HG02852 (cell line): Measurements from ENCODE around the gene HCAR3.
A peak's percentile ranks its signal among the peaks of the same experiment; 100 is the strongest.
"Not testable (repeated sequence)": the region's sequence is repeated elsewhere in the genome, so short reads cannot be mapped to it uniquely, and the experiment has no call there.

Experiments
- ATAC-seq: cut with Tn5 transposase; IDR thresholded peaks from one replicate; pipeline ENCODE4 v1.9.1; 2021; ENCODE audit warnings: mild to moderate bottlenecking, moderate library complexity; ENCODE audit not compliant: unreplicated experiment

The HCAR3 gene

DNA sequence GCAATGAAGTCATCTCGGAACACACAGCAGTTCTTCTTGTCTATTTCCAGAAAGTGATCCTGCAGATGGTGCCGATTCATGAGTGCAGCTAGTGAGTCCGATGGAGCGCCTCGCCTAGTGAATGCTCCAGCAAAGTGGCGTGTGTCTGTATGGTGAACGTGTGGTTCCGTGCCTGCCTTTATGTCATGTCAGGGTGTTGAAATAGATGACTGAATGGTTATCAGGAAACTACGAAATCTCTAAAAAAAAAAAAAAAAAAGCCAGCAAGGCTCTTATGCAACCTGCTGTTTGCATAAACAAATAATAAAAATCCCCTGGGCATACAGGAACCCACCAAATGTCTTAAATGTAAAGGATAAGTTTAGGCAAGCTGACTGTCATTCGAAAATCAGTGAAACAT is at the start of gene HCAR3:
Gene HCAR3 (minus strand): TSS at position 154 of the 400 bp plus-strand sequence. CDS start 74 bp downstream, at position 80.
- ATAC-seq, result not testable (repeated sequence)

DNA sequence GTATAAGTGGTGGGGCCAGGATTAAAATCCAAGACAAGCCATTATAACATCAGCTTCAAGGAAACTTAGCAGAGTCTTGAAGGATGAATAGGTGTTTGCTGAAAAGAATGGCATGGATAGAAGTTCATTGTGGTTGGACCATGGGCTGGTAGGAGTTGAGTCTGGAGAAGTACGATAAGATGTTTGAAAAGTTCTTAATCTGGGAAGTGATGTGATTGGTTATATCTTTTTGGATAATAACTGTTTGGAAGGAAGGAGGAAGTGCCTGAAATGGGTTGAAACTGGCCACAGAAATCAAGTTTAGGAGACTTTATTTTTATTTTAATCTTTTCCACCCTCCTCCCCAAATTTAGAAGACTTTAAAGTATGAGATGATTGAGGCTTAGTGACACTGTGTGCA is 41.0 kb upstream of the HCAR3 start:
- ATAC-seq, result no peak

DNA sequence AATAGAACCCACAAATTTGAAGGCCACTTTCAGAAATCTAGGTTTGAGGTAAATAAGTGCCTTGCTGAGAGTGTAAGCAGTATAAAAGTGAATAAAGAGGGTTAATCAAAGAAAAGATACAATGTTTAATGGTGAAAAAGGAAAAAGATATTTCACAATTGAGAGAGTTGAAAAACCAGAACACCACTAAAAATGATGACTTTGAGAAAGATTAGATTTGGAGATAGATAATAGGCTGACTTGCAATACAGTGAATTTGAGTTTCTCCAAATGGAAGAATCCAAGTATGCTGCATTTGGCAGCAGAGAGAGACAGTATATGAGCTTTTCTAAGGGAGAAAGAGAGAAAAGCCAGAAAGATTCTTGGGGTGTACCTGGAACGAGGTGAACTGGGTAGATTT is 38.2 kb upstream of the HCAR3 start:
- ATAC-seq, result no peak

DNA sequence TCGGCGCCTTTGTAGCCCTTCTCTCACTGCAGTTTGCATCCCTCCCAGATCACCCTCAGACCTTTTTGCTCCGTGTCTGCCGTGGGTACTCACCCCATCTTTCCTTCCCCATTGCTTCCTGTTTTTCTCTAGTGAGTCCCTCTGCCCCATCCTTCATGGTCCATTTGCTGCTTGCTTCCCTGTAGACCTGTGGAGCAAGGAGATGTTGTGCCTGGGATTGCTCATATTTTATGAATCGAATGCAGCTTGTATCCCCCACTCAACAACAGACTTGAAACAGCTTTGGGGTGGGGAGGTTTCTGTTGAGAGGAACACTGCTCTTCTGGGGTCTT is 36.7 kb upstream of the HCAR3 start:
- no peak for ATAC-seq

DNA sequence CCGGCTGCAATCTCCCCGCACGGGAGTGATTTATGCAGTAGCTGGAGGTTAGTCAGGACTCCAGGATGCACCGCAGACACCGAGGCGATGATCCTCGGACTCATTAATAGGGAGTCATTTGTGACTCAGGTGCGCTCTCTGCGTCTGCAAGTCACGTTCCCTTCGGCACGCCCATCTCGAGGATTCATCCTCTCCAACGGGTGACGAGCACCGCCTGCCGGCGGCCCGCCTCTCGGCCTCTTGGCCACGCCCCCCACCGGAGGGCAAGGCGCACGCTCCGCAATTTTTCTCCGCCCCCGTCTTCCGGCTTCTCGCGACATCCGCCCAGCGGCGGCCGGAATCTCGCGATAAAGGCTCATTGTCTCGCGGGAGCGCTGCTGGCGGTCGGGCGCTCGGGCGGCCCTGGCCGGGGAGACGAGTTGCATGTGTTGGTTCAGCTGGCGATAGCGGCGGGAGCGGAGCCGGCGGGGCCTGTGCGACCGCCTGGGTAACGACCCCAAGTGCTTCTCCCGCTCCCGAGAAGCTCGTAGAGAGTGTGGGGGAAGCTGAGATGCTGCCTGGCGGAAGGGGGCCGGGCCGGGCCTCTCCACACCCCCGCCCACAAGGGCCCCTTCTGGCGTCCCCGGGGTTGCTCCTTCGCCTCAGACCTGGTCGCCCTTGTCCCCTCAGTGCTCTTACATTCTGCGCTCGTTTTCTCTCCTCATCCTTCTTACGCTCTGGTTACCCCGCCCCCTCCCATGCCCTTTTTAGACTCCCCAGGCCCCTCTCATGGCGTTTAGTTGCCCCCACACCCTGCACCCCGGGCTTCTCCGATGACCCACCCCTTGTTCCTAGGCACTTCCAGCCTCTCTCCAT is 36.1 kb upstream of the HCAR3 start, which contains the start of gene DENR:
Gene DENR (plus strand): TSS at position 361 of the 855 bp plus-strand sequence. CDS start 878 bp downstream, outside the sequence.
- peak; percentile 96 for ATAC-seq

DNA sequence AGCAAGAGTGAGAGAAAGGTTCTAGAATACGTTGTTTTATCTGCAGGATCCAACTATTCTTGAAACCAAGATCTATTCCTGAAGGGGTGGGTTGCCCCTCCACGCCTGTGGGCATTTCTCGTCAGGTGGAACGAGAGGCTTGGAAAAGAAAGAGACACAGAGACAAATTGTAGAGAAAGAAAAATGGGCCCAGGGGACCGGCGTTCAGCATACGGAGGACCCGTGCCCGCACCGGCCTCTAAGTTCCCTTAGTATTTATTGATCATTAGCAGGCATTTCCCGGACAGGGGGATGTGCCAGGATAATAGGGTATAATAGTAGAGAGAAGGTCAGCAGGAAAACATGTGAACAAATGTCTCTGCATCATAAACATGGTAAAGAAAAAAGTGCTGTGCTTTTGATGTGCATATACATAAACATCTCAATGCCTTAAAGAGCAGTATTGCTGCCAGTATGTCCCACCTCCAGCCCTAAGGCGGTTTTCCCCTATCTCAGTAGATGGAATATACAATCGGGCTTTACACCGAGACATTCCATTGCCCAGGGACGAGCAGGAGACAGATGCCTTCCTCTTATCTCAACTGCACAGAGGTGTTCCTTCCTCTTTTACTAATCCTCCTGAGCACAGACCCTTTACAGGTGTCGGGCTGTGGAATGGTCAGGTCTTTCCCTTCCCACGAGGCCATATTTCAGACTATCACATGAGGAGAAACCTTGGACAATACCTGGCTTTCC is 34.3 kb upstream of the HCAR3 start:
- not testable (repeated sequence) for ATAC-seq

DNA sequence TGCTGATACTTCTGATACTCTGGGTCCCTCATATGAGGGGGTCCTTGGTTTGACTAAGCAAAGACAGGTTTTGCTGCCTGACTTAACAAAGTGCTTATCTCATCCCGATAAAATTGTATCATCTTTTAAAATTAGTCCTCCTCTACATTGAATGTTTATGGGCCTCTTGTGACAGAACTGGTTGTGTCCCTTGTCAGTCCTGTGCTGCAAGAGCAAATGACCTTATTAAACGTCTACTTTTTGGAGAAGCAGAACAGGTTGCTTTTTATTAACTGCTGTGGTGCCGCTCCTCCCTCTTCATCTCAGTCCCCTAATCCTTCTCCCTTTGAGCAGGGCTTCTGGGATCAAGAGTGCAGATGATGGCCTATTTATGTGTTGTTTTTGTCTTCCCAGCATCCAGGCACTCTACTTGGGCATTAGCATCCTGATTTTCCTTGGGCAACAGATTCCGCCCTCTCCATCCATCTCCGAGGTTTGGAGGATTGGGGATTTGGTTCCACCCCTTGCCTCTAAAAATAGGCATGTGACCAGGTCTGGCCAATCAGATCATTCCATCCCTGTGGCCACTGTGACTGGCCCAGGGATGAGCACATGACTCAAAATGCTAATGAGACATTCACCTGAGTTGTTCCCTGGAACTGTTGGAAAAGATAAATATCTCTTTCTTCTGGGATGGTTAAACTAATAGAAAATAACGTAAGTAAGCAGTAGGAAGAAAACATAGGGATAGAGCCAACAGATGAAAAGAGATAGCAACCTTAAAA is 33.1 kb upstream of the HCAR3 start:
- no peak for ATAC-seq

DNA sequence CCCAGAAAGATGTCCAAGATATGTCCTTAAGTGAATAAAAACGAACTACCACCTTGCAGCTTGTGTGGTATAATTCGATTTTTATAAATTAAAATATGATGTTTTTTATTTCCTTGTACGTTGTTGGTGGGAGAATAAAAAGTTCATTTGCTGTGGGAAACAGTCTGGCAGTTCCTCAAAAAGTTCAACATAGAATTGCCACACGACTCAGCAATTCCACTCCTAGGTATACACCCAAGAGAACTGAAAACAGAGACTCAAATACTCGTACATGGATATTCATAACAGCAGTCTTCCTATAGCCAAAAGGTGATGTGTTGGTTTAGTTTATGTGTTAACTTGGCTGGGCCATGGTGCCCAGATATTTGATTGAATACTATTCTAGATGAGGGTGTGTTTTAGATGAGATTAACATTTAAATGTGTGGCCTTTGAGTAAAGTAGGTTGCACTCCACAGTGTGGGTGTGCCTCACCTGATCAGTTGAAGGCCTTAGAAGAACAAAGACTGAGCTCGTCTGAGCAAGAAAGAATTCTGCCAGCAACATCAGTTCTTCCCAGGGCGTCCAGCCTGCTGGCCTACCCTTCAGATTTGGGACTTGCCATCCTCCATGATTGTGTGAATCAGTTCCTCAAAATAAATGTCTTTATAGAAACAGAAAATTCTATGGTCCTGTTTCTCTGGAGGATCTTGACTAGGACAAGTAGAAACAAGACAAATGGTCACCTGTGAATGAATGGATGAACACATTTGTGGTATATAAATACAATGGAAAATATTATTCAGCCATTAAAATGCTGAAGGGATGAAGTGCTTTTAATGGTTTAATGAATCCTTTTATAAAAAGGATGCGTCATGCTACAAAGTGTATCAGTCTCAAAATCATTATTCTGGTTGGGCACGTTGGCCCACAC is 30.9 kb upstream of the HCAR3 start:
- ATAC-seq, result no peak

DNA sequence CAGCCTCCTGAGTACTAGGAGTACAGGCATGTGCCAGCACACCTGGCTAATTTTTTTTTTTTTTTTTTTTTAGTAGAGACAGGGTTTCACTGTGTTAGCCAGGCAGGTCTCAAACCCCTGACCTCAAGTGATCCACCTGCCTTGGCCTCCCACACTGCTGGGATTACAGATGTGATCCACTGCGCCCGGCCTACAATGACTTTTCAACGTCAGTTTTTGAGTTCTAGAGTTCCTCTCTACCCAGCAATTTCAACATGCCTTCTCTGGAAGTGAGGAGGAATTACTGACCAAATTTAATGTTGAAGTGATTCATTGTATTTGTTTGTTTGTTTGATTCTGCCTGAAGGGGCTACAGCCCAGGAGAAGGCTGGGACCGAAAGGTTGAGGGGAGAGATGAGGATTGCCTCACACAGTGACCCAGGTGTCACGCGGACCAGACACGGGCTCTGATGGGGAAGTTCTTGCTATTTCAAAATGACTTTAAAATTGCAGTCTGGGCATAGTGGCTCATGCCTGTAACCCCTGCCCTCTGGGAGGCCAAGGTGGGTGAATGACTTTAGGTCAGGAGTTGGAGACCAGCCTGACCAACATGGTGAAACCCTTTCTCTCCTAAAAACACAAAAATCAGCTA is 27.4 kb upstream of the HCAR3 start:
- no peak for ATAC-seq

DNA sequence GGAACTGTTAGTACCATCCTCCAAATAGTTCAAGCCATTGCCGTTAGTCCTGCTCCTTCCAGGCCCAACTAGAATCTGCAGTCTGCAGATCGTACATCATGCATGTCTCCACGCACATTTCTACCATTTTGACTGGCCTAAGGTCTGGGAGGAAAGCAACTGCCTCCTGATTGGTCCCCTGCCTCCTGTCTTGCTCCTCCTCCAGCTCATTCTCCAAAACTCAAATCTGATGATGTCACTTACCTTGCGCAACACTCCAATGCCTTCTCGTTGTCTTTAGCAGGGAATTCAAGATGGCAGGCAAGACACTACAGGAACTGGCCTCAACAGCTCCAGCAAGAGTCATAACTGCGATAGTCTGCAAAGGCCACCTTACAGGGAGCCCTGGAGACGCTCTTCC is 23.7 kb upstream of the HCAR3 start:
- ATAC-seq, result no peak

DNA sequence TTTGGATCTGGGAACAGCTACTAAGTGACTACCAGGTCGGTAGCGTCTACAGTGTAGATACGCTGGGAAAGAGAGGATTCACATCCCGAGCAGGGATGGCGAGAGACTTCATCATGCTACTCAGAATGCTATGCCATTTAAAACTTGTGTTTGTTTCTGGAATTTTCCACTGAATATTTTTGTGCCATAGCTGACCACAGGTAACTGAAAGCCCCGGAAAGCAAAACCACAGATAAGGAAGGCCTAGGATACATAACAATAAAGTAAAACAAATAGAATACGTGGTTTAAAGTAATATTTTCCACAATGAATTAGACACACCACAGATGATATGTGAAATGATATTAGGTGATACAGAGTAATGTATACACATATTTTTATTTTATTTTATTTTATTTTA is 22.0 kb upstream of the HCAR3 start:
- no peak for ATAC-seq

DNA sequence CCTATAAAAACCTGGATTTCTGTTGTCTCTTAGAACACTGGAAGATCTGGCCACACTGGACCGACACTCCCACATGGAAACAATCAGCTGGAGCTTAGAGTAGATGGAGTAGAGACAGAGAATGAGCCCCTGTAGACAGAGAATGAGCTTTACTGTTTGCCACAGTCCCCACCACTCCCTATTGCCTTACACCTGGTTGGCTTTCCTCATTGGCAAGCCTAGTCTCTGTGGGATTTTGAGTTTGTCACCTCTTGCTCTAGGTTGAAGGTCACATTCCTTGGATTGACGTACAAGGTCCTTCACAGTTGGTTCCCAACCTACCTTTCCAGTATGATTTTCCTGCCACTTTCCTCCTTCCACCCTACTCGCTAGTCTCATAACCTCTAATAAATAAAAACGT is 16.0 kb upstream of the HCAR3 start:
- no peak for ATAC-seq

DNA sequence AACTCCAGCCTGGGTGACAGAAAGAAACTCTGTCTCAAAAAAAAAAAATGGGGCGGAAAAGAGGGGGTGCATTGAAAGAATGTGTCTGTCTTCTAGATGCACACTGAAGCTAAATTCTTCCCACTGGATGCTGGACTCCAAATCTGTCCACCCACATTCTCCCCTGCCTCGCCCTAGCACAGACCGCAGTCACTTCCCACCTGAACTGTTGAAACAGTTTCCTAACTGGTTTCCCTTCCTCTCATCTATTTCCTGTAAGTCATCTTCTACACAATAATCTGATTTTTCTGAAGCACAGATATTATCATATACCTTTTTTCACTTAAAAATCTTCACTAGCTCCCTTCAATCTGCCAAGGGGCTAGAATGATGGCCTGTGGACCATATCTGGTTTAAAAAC is 15.6 kb upstream of the HCAR3 start:
- ATAC-seq, result no peak

DNA sequence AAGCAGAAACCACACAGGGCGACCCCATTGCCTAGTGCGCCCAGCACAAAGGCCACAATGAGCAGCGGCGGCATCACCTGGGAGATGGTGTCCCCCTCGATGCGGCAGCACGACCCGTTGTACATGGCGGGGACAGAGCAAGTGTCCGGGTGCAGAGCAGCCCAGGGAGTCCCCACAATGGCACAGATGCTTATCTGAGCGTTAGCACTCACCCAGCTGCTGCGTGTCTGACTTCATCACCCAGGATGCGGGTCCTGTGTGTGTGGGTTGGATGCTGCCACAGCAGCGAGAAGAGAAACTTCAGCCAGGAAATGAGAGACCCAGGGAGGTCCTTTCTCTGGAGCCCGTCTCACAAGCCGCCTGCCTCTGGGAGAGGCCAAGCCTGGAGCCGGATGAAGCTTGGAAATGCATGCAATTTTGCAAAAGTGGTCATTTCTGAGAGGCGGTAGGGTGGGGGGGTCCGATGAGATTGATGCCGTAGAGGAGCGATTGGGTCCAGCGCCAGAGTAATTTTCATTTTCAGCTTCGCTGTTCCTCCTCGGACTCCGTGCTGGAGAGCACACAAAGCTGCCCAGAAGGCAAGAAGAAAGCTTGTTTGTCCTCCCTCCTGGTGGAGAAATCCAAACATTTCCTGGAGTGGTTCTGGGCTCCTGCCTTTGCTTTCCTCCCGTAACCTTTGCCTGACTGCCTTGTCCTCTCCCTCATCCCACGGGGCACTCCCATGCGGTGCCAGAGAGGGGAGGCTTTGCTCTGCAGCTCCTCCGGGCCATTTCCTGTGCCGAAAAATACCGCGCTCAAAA is 13.8 kb upstream of the HCAR3 start, which contains the start of gene HCAR1:
Gene HCAR1 (minus strand): TSS at position 630 of the 800 bp plus-strand sequence. CDS start 505 bp downstream, at position 125.
- ATAC-seq, result no peak

DNA sequence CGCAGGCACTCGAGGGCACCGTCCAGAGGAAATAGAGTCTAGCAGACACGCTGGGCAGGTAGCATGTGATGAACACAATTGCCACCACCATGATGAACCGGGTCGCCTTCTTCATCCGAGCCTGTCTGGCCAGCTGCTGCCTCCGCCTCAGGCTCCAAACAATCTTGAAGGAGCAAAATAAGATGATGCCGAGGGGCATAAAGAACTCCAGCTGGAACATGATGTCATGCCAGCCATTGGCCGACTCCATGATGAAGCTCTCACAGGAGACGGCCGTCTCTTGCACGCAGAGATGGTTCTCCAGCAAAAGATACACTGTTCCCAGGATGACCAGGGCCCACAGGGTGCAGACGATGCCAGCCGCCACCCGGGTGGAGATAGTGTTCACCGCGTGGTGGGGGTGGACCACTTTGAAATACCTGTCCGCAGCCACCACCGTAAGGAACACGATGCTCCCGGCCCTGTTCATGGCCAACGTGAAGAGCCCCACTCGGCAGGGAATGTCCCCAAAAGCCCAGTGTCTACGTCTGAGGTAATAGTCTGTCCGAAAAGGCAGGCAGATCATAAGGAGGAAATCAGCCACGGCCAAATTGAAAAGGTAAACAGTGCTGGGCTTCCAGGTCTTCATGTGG is 13.1 kb upstream of the HCAR3 start:
- ATAC-seq, result no peak

DNA sequence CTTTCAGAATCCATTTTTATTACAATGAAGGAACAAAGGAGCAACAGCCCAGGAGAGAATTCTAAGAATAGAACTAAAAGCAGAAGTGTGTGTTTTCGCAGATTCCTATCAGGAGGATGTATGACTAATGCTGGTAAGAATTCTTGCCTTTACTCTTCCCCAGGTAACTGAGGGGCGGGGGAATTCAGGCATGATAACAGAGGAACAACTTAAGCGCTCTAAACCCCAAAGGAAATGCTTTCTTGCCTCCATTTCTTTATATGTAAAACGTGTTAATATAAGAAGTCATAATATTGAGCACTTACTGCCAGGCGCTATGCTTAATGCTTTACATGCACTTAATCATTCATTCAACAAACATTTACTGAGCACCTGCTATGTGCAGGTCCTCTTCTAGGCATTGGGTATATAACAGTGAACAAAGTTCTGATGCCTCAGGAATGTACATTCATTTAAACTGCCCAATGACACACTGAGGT is 9.5 kb upstream of the HCAR3 start:
- ATAC-seq, result peak; percentile 56

DNA sequence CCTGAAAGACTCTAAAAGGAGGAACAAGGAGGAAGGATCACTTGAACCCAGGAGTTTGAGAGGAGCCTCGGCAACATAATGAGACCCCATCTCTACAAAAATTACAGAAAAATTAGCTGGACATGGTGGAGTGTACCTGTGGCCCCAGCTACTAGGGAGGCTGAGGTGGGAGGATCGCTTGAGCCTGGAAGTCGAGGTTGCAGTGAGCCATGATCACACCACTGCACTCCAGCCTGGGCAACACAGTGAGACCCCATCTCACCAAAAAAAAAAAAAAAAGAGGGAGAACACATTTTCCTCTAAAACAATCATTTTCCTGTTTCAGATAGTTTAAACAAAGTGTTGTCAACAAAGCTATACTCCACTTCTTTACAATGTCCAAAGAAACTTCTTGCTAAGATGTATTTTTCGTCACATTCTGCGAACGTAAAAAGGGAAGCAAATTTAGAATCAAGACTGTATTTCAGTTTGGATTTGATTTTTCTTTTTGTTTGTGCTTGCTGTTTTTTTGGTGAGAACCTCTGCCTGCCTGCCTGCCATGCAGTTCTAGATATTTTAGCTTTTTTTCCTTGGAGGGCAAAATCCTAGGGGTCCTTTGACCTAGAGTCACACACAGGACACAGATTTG is 9.0 kb upstream of the HCAR3 start:
- no peak for ATAC-seq
